Measurements from ENCODE around the gene DMRTB1.

DMRTB1 gene

DNA sequence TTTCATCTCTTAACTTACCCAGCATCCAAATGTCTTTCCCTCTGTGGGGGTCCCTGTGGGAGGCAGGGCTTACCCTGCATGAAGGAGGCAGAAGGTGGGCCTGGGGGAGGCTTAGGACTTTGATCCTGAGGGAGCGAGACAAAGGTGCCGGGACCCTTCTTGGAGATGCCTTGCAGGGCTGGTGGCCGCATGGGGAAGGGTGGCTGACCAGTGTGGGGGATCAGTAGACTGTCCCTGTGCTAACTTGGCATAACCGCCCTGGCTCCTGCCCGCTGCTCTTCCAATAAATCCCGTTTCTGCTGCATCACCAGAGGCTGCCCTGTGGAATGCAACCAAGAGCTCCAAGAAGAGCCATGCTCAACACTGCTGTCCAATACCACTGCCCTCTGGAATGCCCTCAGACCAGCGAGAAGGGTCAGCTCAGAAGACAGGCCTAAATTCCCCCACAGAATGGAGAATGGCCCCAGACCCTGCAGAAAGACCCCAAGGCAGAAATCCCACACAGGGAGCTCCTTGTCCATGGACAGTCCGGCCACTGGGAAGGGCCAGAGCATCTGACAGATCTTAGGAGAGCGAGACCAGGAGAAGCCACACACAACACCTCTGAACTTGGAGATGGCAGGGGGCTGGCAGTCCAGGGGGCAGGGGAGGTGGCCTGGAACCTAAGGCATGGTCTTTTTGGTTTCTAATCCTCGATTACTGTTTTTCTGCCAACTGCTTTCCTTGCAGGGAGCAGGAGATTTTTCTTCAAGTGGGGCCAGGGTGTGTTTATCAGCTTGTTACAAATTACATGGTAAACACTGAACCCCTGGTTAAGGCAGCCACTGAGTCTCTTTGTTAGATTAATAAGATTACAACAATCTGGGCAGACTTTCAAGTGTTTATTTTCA, 46.7 kb upstream of the DMRTB1 start:
- TF ChIP-seq FOXP2 (optimal IDR thresholded peaks at IDR 0.05; ENCODE audit: borderline replicate concordance, extremely low read depth, extremely low read length, insufficient read depth) (no peak), SIN3A (IDR thresholded peaks at IDR 0.05; ENCODE audit: borderline replicate concordance, insufficient read depth, low read length) (no peak), TAF1 (IDR thresholded peaks at IDR 0.05; ENCODE audit: borderline replicate concordance, insufficient read depth, low read length) (no peak)
- TF ChIP-seq, protein P1, sequence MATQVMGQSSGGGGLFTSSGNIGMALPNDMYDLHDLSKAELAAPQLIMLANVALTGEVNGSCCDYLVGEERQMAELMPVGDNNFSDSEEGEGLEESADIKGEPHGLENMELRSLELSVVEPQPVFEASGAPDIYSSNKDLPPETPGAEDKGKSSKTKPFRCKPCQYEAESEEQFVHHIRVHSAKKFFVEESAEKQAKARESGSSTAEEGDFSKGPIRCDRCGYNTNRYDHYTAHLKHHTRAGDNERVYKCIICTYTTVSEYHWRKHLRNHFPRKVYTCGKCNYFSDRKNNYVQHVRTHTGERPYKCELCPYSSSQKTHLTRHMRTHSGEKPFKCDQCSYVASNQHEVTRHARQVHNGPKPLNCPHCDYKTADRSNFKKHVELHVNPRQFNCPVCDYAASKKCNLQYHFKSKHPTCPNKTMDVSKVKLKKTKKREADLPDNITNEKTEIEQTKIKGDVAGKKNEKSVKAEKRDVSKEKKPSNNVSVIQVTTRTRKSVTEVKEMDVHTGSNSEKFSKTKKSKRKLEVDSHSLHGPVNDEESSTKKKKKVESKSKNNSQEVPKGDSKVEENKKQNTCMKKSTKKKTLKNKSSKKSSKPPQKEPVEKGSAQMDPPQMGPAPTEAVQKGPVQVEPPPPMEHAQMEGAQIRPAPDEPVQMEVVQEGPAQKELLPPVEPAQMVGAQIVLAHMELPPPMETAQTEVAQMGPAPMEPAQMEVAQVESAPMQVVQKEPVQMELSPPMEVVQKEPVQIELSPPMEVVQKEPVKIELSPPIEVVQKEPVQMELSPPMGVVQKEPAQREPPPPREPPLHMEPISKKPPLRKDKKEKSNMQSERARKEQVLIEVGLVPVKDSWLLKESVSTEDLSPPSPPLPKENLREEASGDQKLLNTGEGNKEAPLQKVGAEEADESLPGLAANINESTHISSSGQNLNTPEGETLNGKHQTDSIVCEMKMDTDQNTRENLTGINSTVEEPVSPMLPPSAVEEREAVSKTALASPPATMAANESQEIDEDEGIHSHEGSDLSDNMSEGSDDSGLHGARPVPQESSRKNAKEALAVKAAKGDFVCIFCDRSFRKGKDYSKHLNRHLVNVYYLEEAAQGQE (IDR thresholded peaks at IDR 0.05; ENCODE audit: insufficient read depth in 1 of 2, low read depth in 2 of 2, low read length in 2 of 2) = no peak

DNA sequence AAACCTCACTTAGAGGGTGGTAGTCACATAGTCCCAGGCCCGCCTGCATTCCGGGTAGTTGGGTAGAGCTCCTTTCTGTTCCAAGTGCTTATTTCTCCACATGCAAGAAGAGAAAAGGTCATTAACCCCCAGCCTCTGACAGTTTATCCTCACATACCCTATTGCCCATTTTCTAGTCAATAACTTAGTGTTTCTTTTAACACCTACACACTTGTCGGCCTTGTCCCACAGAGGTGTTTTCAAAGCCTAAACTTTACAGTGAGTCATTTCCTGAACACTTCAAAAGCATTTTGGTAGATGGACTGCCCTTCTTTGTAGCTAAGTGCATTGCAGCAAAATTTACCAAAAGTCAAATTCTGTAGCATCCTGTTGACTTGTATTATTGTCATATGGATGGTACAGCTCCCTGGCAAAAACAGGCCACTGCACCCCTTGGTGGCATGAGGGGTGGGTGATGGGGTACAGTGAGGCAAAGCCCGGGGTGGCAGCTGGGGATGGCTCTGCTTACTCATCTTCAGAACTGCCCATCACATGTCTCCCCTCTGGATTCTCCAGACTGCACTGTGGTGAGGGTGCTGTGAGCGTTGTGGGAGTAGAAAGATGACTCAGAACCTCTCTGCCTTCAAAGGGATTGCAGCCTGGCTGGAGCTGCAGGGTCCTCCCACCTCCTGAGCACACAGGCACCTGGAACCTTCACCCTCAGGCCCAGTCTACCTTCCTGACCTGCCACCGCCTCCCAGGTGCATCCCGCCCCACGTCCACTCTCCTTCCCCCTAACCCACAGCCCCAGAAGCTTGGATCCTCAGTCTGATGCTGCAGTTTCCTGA, 45.8 kb upstream of the DMRTB1 start:
- TF ChIP-seq, protein P1 (IDR thresholded peaks at IDR 0.05; ENCODE audit: insufficient read depth in 1 of 2, low read depth in 2 of 2, low read length in 2 of 2) = no peak
- TF ChIP-seq FOXP2 (optimal IDR thresholded peaks at IDR 0.05; ENCODE audit: borderline replicate concordance, extremely low read depth, extremely low read length, insufficient read depth) (no peak), POLR2AphosphoS5 (IDR thresholded peaks at IDR 0.05; ENCODE audit: low read depth, low read length) (no peak), SIN3A (IDR thresholded peaks at IDR 0.05; ENCODE audit: borderline replicate concordance, insufficient read depth, low read length) (no peak), TAF1 (IDR thresholded peaks at IDR 0.05; ENCODE audit: borderline replicate concordance, insufficient read depth, low read length) (no peak)

DNA sequence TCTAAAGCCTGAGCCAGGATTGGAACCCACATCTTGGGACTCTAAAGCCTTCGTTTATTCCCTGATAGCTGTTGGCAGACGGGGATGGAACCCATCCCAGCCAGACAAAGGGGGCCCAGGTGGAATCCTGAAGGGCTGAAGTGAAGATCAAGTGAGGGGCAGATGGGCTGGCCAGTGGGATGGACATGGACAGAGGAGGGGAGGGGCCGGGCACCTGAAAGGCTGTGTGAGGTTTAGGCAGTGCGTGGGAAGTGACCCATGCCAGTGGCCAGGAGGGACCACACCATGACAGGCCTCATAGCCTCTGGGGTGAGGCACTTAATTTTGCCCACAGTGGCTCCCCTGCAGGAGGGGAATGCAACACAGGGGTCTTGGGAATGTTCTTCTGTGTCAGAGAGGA, 44.6 kb upstream of the DMRTB1 start:
- TF ChIP-seq, protein P1 (IDR thresholded peaks at IDR 0.05; ENCODE audit: insufficient read depth in 1 of 2, low read depth in 2 of 2, low read length in 2 of 2) = no peak
- TF ChIP-seq POLR2AphosphoS5 (IDR thresholded peaks at IDR 0.05; ENCODE audit: low read depth, low read length) (no peak), FOXP2 (optimal IDR thresholded peaks at IDR 0.05; ENCODE audit: borderline replicate concordance, extremely low read depth, extremely low read length, insufficient read depth) (no peak), SIN3A (IDR thresholded peaks at IDR 0.05; ENCODE audit: borderline replicate concordance, insufficient read depth, low read length) (no peak), TAF1 (IDR thresholded peaks at IDR 0.05; ENCODE audit: borderline replicate concordance, insufficient read depth, low read length) (no peak)

DNA sequence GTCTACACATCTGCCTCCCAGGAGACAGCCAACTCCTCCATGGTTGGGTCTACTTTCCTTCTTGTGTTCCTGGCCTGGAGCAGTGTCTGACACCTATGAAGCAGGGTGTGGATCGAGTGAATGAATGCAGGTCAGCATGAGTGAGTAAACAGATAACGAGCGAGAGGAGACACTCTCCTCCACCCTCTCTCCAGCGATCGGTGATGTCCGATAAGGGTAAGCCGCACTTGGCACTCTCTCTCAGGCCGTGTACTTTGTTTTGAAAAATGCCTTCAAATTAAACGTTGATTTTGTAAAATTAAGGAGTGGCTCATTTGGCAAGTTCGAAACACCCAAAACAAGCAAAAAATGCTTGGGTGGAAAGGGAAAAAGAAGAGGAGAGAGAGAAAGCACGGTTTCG, 43.8 kb upstream of the DMRTB1 start:
- TF ChIP-seq POLR2AphosphoS5 (IDR thresholded peaks at IDR 0.05; ENCODE audit: low read depth, low read length) = no peak
- no peak for TF ChIP-seq TAF1 (IDR thresholded peaks at IDR 0.05; ENCODE audit: borderline replicate concordance, insufficient read depth, low read length)
- no peak for TF ChIP-seq SIN3A (IDR thresholded peaks at IDR 0.05; ENCODE audit: borderline replicate concordance, insufficient read depth, low read length)
- TF ChIP-seq FOXP2 (optimal IDR thresholded peaks at IDR 0.05; ENCODE audit: borderline replicate concordance, extremely low read depth, extremely low read length, insufficient read depth) = no peak
- TF ChIP-seq, protein P1 (IDR thresholded peaks at IDR 0.05; ENCODE audit: insufficient read depth in 1 of 2, low read depth in 2 of 2, low read length in 2 of 2) = no peak

All from PFSK-1 (cell line).